K562 (cell line): ENCODE data around the gene PLAGL1. TPM values are rescaled to one million over a fixed set of nuclear protein-coding genes. Genes with fewer than 3 reads are reported as not detected.

Source experiments
- ATAC-seq: fragments of 200-7000 bp; cut with Tn5 transposase; 3 replicates; pipeline ENCODE4 v1.9.1; 2020; ENCODE audit warnings: moderate library complexity
- BruUV-seq: library from RNA; stranded (reverse); fragments of 400-500 nt; replicated peaks from 2 replicates; lab custom pipeline; 2021; lab: Mats Ljungman, UMichigan
- CTCF ChIA-PET: fragments of 300-600 bp; formaldehyde crosslinking; extraction: SDS; loops from one replicate; lab custom pipeline; 2021; ENCODE audit warnings: low intra/inter-chr PET ratio; lab: Yijun Ruan, JAX
- POLR2A ChIA-PET: fragments of 300-600, 350-650 bp; sonication (Branson Sonifier 250); formaldehyde crosslinking; extraction: SDS; loops from one replicate; lab custom pipeline; 2021; ENCODE audit warnings: antibody characterized with exemption, inconsistent platforms; lab: Yijun Ruan, JAX
- DNase-seq, 4 experiments: peaks; one replicate each; pipeline versions ENCODE4 v3.0.0 to v3.0.0-alpha.2; 2011 to 2018; ENCODE audit warnings: low spot score in 3 of 4, mixed read lengths in 3 of 4; ENCODE audit errors: extremely low read depth in 1 of 4
- FAIRE-seq: peaks from 2 replicates; lab custom pipeline; 2011; peaks lifted over from hg19 to GRCh38; lab: Jason Lieb, UNC
- H2AFZ ChIP-seq: 2 replicates; pipeline ENCODE4 v1.6.0; 2011; ENCODE audit warnings: low read depth, low read length, control low read depth, inconsistent platforms
- H3K27ac ChIP-seq: fragments of 200-600 bp; 3 replicates; pipeline ENCODE4 v1.8.0; 2011; ENCODE audit warnings: low read depth, mild to moderate bottlenecking, control low read depth, inconsistent platforms, low read length, moderate library complexity, mixed read lengths; ENCODE audit errors: extremely low read depth
- H3K27me3 ChIP-seq, 2 experiments: fragments of 300-600 bp in 1 of 2; 2 replicates in 1 of 2; 3 replicates in 1 of 2; pipeline versions ENCODE4 v1.6.0 to v1.8.0; 2011; ENCODE audit warnings: inconsistent platforms in 2 of 2, low read length in 2 of 2, mild to moderate bottlenecking in 1 of 2, mixed read lengths in 1 of 2, moderate library complexity in 1 of 2; ENCODE audit not compliant: control insufficient read depth in 2 of 2, insufficient read depth in 2 of 2
- H3K36me3 ChIP-seq: fragments of 300-600 bp; 3 replicates; pipeline ENCODE4 v1.8.0; 2011; ENCODE audit warnings: mild to moderate bottlenecking, low read length, inconsistent platforms; ENCODE audit not compliant: control insufficient read depth, insufficient read depth
- H3K4me1 ChIP-seq, 2 experiments: fragments of 200-600 bp in 1 of 2; replicated peaks in 1 of 2; 2 replicates in 1 of 2; 3 replicates in 1 of 2; pipeline versions ENCODE4 v1.5.1 to v1.8.0; 2011; ENCODE audit warnings: inconsistent platforms in 2 of 2, low read length in 2 of 2, mild to moderate bottlenecking in 1 of 2, mixed read lengths in 1 of 2, moderate library complexity in 1 of 2; ENCODE audit not compliant: control insufficient read depth in 2 of 2, insufficient read depth in 2 of 2
- H3K4me2 ChIP-seq: 2 replicates; pipeline ENCODE4 v1.6.1; 2011; ENCODE audit warnings: low read length, control low read depth, inconsistent platforms, mixed read lengths; ENCODE audit not compliant: insufficient read depth
- H3K4me3 ChIP-seq: fragments of 200-600 bp; sonication (generic), shearing (Covaris generic); 2 replicates; pipeline ENCODE4 v1.5.1; 2016; ENCODE audit warnings: control low read depth, inconsistent platforms
- H3K79me2 ChIP-seq: fragments of 200-600 bp; 3 replicates; pipeline ENCODE4 v1.8.0; 2011; ENCODE audit warnings: low read length, inconsistent platforms; ENCODE audit not compliant: control insufficient read depth, insufficient read depth
- H3K9ac ChIP-seq, 2 experiments: 2 replicates each; pipeline versions ENCODE4 v1.6.0 to v1.6.1; 2011; ENCODE audit warnings: low read depth in 2 of 2, low read length in 2 of 2, control low read depth in 1 of 2, inconsistent platforms in 1 of 2, mild to moderate bottlenecking in 1 of 2, mixed read lengths in 1 of 2; ENCODE audit not compliant: insufficient read depth in 1 of 2
- H3K9me1 ChIP-seq: one replicate; pipeline ENCODE4 v1.6.0; 2011; ENCODE audit warnings: inconsistent platforms, mild to moderate bottlenecking, low read length, moderate library complexity; ENCODE audit not compliant: control insufficient read depth, insufficient read depth
- H3K9me3 ChIP-seq: replicated peaks from 2 replicates; pipeline ENCODE4 v1.5.1; 2011; ENCODE audit warnings: low read depth, low read length, inconsistent platforms; ENCODE audit not compliant: control insufficient read depth, insufficient read depth
- H4K20me1 ChIP-seq: replicated peaks from 2 replicates; pipeline ENCODE4 v1.6.1; 2011; ENCODE audit warnings: low read length, inconsistent platforms, mixed read lengths; ENCODE audit not compliant: control insufficient read depth, insufficient read depth
- BCOR ChIP-seq: fragments of 450-650 bp; IDR thresholded peaks from 2 replicates; pipeline ENCODE4 v1.6.1; 2016
- HDAC3 ChIP-seq: fragments of 450-650 bp; IDR thresholded peaks from 2 replicates; pipeline ENCODE4 v1.6.1; 2018; ENCODE audit warnings: borderline replicate concordance, mild to moderate bottlenecking, moderate library complexity; ENCODE audit not compliant: partially characterized antibody
- MAZ ChIP-seq, 2 experiments: fragments of 450-650 bp in 1 of 2; sonication (generic) in 1 of 2; formaldehyde crosslinking; IDR thresholded peaks in 1 of 2; conservative IDR thresholded peaks in 1 of 2; 2 replicates each; pipeline versions ENCODE4 v1.4.0 to v1.5.0; 2020; ENCODE audit warnings: mild to moderate bottlenecking in 1 of 2, missing genetic modification reagents in 1 of 2
- POLR2H ChIP-seq: IDR thresholded peaks from 2 replicates; pipeline ENCODE4 v1.6.1; 2016; ENCODE audit warnings: missing genetic modification characterization, low read depth, mild to moderate bottlenecking, control low read depth, missing compliant biosample characterization, moderate library complexity
- RFX7 ChIP-seq: fragments of 250-450 bp; sonication (Bioruptor Pico); IDR thresholded peaks from 2 replicates; pipeline ENCODE4 v1.5.1; 2021; ENCODE audit warnings: mild to moderate bottlenecking
- SMAD2 ChIP-seq: fragments of 150-350 bp; IDR thresholded peaks from 2 replicates; pipeline ENCODE4 v1.6.1; 2014; ENCODE audit warnings: low read depth, mild to moderate bottlenecking, low read length
- STAG1 ChIP-seq: sonication (generic); formaldehyde crosslinking; IDR thresholded peaks from 2 replicates; pipeline ENCODE4 v1.5.0; 2020; ENCODE audit warnings: missing genetic modification reagents, borderline replicate concordance
- ZFP30 ChIP-seq: fragments of 250-450 bp; sonication (Bioruptor Pico); IDR thresholded peaks from 2 replicates; pipeline ENCODE4 v1.8.0; 2022; ENCODE audit warnings: moderate library complexity, mild to moderate bottlenecking, inconsistent platforms, borderline replicate concordance
- ZFP91 ChIP-seq: sonication (generic); formaldehyde crosslinking; IDR thresholded peaks from 2 replicates; pipeline ENCODE4 v1.8.0; 2022; ENCODE audit warnings: mild to moderate bottlenecking, missing genetic modification reagents
- ZNF280A ChIP-seq: fragments of 450-650 bp; IDR thresholded peaks from 2 replicates; pipeline ENCODE4 v1.6.1; 2018; ENCODE audit warnings: mild to moderate bottlenecking, low read depth; ENCODE audit not compliant: partially characterized antibody
- ZNF696 ChIP-seq: fragments of 250-450 bp; sonication (Bioruptor Pico); conservative IDR thresholded peaks from 2 replicates; pipeline ENCODE4 v1.4.0; 2020; ENCODE audit warnings: mild to moderate bottlenecking, moderate library complexity
- WGBS: fragments of 100-300 bp; shearing (Covaris generic); methylation state at CpG from one replicate; pipeline ENCODE4 v1.1.6; 2016; ENCODE audit warnings: low coverage, mixed read lengths; ENCODE audit not compliant: insufficient coverage; ENCODE audit errors: missing lambda C conversion rate; 5-methylcytosine and 5-hydroxymethylcytosine counted together
- in situ Hi-C: fragments of 300-500 bp; cut with MboI; formaldehyde crosslinking; loops from 4 replicates; pipeline ENCODE4 v1.15.0; 2018; ENCODE audit warnings: inconsistent platforms, mixed read lengths
- intact Hi-C: fragments of 100-400 bp; cut with micrococcal nuclease; formaldehyde crosslinking; loops from 2 replicates; pipeline ENCODE4 v1.14.2; 2022
- polyA plus RNA-seq, 8 experiments: library from polyadenylated mRNA; depleted of rRNA in 4 of 8; stranded (reverse) in 5 of 8; unstranded in 3 of 8; fragments of >200 nt; fragmentation: Nextera tagmentation in 2 of 8; fragmentation: Illumina TruSeq in 1 of 8; extraction: Ambion mirVana in 2 of 8; extraction: Trizol in 1 of 8; gene quantifications; 2 replicates each; pipeline versions ENCODE4 v1.2.1 to v1.2.3, GENCODE V29; 2011 to 2014; ENCODE audit warnings: inconsistent platforms in 1 of 8, missing spikeins in 1 of 8
- total RNA-seq, 7 experiments: library from RNA; depleted of rRNA in 6 of 7; stranded (reverse); fragments of >200 nt in 6 of 7; fragmentation: Illumina TruSeq in 2 of 7; extraction: Trizol in 2 of 7; gene quantifications; 2 replicates each; pipeline versions ENCODE4 v1.2.1 to v1.2.3, GENCODE V29; 2011 to 2021; ENCODE audit warnings: low replicate concordance in 1 of 7
- TF ChIP-seq, protein P1 (sequence below), 2 experiments: fragments of 150-350 bp in 1 of 2; IDR thresholded peaks; 2 replicates each; pipeline ENCODE4 v1.6.1; 2012 to 2016; ENCODE audit warnings: low read depth in 2 of 2, low read length in 2 of 2, mild to moderate bottlenecking in 1 of 2, moderate library complexity in 1 of 2

The PLAGL1 gene
- total and polyA plus RNA-seq, 9 of the 15 experiments (the other 6 are each of a cell fraction or from before 2014, with no cell fraction given): 4.9 to 29.6 (median 13.2) TPM

DNA sequence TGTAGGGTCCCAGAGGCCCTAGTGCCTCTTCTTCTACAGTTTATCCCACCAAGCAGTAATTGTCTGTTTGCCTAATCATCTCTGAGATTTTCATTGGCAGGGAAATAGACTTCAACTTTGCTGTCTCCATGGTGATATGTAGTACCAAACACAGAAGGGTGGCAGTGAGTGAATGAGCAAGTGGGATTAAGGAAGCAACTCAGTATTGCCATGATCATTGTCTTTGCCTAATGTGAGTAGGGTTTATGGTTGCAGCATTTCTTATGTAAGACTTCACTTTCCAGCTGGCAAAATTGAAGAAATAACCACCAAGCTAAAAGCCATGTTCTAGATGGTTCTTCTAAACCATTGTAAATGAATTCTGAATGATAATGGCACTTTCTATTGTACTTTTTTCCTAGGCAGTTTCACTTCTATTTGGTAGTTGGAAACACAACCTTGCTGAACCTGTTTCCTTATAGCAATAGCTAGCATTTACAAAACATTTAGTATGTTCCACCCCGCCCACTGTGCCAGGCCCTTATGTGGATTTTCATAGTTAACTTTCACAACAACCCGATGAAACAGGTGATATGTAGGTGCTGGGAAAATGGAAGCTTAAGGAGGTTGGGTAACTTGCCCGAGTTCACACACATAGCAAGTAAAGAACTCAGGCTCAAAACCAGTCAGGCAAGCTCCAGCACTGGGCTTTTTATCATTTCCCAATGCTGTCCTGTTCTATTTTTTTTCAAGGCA lies 111.8 kb downstream of the PLAGL1 start (continued):
- no peak for TF ChIP-seq BCOR
- no peak for TF ChIP-seq MAZ (CRISPR knock-in tag; conservative IDR thresholded peaks at IDR 0.05 in 1 of 2, IDR thresholded peaks at IDR 0.05 in 1 of 2)
- no peak for TF ChIP-seq ZNF280A
- no peak for TF ChIP-seq SMAD2
- no peak for TF ChIP-seq HDAC3
- TF ChIP-seq ZNF696 (CRISPR knock-in tag): no peak
- TF ChIP-seq POLR2H (tag): no peak

GRCh38 chr6:143894655-143895054 lies 113.4 kb downstream of the PLAGL1 start:
- H4K20me1 ChIP-seq: no peaks in the 10 kb centered on the region
- H3K9me1 ChIP-seq: no peaks in the 10 kb centered on the region
- POLR2A ChIA-PET: interaction anchor here (0.7 to 1.1 kb wide), 2 partner anchors 14 to 16 kb away, joined by 3 read pairs; no protein-coding TSS in a partner anchor
- WGBS: 50% methylated on average over 1 of the region's 1 CpG
- no peak overlapping the region for H3K4me3 ChIP-seq
- H3K4me1 ChIP-seq: no peaks in the 10 kb centered on the region
- H3K36me3 ChIP-seq: no peaks in the 10 kb centered on the region
- no peak overlapping the region for H3K9ac ChIP-seq
- no peak overlapping the region for H3K4me2 ChIP-seq
- CTCF ChIA-PET: no interaction called here
- H3K79me2 ChIP-seq: no peaks in the 10 kb centered on the region
- DNase-seq: no peak
- in situ Hi-C loops (no loop called here), intact Hi-C loops (no loop called here)
- no peak overlapping the region for H3K27ac ChIP-seq
- no peaks in the 10 kb centered on the region for H3K9me3 ChIP-seq
- ATAC-seq: no peak
- H2AFZ ChIP-seq: no peak overlapping the region
- H3K27me3 ChIP-seq: peaks cover 0 to 7% of the 10 kb centered on the region in 2 experiments; a peak in 2 of 5 replicates
- BruUV-seq: no TSS peak
- no peak for FAIRE-seq
- TF ChIP-seq, protein P1, sequence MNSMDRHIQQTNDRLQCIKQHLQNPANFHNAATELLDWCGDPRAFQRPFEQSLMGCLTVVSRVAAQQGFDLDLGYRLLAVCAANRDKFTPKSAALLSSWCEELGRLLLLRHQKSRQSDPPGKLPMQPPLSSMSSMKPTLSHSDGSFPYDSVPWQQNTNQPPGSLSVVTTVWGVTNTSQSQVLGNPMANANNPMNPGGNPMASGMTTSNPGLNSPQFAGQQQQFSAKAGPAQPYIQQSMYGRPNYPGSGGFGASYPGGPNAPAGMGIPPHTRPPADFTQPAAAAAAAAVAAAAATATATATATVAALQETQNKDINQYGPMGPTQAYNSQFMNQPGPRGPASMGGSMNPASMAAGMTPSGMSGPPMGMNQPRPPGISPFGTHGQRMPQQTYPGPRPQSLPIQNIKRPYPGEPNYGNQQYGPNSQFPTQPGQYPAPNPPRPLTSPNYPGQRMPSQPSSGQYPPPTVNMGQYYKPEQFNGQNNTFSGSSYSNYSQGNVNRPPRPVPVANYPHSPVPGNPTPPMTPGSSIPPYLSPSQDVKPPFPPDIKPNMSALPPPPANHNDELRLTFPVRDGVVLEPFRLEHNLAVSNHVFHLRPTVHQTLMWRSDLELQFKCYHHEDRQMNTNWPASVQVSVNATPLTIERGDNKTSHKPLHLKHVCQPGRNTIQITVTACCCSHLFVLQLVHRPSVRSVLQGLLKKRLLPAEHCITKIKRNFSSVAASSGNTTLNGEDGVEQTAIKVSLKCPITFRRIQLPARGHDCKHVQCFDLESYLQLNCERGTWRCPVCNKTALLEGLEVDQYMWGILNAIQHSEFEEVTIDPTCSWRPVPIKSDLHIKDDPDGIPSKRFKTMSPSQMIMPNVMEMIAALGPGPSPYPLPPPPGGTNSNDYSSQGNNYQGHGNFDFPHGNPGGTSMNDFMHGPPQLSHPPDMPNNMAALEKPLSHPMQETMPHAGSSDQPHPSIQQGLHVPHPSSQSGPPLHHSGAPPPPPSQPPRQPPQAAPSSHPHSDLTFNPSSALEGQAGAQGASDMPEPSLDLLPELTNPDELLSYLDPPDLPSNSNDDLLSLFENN (IDR thresholded peaks at IDR 0.05; ENCODE audit: low read depth in 2 of 2, low read length in 2 of 2): no peak
- no peak for TF ChIP-seq ZFP91 (CRISPR knock-in tag)
- no peak for TF ChIP-seq STAG1 (CRISPR knock-in tag)
- no peak for TF ChIP-seq ZFP30
- no peak for TF ChIP-seq RFX7 (CRISPR knock-in tag)
